Activated CD4-positive, alpha-beta T cell treated with anti-CD3 and anti-CD28 coated beads, Interleukin-2, Interleukin-4, amounts not matched to agents 100 ng/mL and 50 ng/mL, durations not matched to agents 16 hours and 8 hours (primary cell): Measurements from ENCODE around the gene OR12D1.
"Not testable (repeated sequence)": the region's sequence is repeated elsewhere in the genome, so short reads cannot be mapped to it uniquely, and the experiment has no call there.

ENCODE experiments used
- DNase-seq: peaks from one replicate; pipeline ENCODE4 v3.0.0-alpha.2; 2020; ENCODE audit warnings: low spot score

The OR12D1 gene

GRCh38 chr6:29414588-29414987, at the start of gene OR12D1:
OR12D1 (plus strand) TSS chr6:29414928.
- DNase-seq, result no peak

- no peak for DNase-seq
These were observed 46.0 kb upstream of the OR12D1 start, which contains the start of gene OR5V1 for GRCh38 chr6:29368765-29369164. OR5V1 (minus strand) TSS chr6:29368865; CDS start chr6:29356195, 12,670 bp downstream.

GRCh38 chr6:29375191-29375590, 39.5 kb upstream of the OR12D1 start, which contains the start of gene OR12D3:
OR12D3 (minus strand) TSS chr6:29375291; CDS start chr6:29375287, 4 bp downstream.
- DNase-seq, result no peak

DNA sequence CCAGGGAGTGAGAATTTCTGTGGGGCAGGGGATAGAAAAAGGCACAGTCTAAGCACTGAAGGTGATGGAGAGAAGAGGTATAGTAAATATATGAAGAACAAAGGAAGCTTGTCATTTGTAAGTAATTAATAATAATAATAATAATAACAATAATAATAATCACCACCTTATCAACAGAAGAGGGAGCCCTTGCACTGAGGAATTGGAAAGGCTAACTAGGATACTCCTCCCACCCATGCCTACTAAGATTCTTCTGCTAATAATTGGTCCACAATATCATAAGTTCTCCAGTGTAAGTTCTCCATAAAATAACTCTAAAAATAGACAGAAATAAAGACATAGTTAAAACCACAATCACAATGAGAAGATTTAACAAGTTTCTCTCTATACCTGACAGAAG, 38.7 kb upstream of the OR12D1 start:
- DNase-seq, result no peak

GRCh38 chr6:29388533-29388932, 26.2 kb upstream of the OR12D1 start:
- no peak for DNase-seq

DNA sequence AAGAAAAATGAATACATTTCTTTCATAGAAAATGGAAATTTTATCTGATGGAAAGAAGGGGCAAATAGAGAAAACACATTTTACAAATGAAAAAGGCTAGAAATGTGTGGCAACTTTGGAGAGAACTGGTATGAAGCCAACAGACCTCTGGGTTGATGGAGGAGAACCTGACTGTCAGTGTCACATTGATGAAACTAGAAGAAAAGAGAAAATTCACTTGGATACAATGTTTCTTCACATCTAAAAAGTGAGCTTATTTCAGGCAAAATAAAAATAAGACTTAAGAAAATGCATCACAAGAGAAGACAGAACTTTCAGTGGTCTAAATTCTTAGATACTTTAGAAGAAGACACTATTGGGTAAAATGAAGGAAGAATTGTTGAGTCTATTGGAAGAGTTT, 19.4 kb upstream of the OR12D1 start, which contains the start of gene OR12D2:
TSS of gene OR12D2 (plus strand) at position 301 of the 400 bp plus-strand sequence. CDS start 1,069 bp downstream, outside the sequence.
- no peak for DNase-seq

- no peak for DNase-seq
These were observed 15.2 kb upstream of the OR12D1 start for GRCh38 chr6:29399525-29399924.

GRCh38 chr6:29403801-29404200, 10.9 kb upstream of the OR12D1 start:
- no peak for DNase-seq

DNA sequence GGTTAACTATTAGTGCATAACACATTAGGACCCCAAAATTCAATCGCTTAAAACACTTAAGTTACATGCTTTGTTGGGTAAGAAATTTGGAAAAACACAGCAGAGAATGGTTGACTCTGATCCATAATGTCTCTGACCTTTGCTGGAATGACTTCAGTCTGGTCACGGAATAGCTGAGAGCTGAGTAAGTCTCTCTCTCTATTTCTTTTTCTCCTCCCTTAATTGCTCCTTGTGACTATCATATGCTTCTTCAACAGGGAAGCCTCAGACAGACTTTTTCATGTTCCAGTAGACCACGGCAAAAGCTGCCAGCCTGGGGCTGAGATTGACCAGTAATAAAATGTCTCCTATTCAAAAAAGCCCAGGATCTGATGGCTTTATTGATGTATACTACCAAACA, 4.8 kb downstream of the OR12D1 start:
- DNase-seq, result no peak

- no peak for DNase-seq
These were observed 9.4 kb downstream of the OR12D1 start for GRCh38 chr6:29424168-29424567.

DNA sequence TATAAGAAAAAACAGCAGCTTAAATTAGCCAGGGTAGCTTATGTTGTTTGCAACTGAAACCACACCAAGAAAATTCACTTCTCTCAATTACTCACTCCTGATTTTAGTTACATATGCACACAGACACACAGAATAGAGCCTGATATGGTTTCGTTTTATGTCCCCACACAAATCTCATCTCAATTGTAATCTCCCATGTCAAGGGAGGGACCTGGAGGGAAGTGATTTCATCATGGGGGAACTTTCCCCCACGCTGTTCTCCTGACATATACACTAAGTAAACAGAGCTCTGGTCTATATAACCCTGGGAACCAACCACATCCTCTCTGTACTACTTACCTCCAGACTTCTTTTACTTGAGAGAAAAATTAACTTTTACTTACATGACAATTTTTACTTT, 9.8 kb downstream of the OR12D1 start:
- DNase-seq, result peak; percentile 19

DNA sequence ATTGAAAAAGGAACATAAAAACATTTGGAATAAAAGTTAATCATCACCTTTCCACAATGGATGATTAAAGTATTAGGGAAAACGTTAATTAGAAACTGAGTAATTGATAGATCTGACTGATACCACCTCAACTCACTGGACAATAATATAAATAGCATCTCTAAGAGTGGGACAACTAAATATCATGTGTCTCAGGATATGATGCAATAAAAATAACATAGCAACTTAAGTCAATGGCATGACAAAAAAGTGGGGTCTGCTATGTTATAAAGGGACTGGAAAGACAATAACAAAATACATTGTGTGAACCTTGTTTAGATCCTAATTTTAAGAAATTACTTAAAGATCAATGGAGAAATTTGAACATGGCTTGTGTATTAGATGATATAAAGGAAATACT, 10.3 kb downstream of the OR12D1 start:
- DNase-seq, result no peak

DNA sequence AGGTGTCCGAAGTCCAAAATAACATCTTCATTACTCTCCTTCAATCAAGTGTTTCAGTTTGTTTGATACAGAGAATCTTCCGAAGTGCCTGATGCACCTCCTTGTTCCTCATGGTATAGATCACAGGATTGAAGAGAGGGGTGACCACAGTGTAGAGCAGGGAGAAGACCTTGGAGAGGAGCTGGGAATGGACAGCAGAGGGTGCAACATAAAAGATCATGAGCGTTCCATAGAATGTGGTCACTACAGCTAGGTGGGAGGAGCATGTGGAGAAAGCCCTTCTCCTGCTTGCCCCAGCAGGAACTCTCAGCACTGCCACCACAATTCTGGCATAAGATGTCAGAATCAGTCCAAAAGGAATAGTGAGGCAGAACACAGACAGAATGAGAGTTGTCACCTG, 11.9 kb downstream of the OR12D1 start:
- no peak for DNase-seq

DNA sequence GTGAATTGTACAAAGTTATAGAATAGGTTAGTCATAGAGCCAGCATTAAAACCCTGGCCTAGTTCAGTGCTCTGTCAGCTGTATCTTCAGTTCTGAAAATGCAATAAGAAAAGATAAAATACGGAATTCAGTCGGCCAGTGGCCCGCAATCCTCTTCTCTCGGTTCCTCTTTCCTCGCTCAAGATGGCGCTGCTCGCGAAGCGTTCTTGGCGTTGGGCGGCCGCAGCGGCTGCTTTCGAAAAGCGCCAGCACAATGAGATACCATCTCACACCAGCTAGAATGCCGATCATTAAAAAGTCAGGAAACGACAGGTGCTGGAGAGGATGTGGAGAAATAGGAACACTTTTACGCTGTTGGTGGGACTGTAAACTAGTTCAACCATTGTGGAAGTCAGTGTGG, 22.0 kb downstream of the OR12D1 start:
- not testable (repeated sequence) for DNase-seq

DNA sequence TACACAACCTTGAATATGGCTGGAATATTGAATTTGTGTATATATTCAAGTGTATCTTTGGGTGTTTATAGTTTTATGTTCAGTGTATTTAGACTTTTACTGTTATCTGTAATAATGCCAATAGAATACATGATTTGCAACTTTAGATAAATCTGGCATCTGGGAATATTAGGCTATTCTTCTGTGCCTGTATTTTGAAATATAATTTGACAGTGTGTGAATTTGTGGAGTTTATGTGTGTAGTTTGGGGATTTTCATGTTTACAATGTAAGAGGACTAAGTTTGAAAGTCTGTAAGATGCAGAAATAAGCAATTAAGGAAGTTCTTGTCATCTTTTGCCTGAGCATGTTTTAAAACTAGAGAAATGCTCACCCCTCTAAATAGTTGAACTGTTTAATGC, 24.3 kb downstream of the OR12D1 start, which contains the start of gene OR10C1:
TSS of gene OR10C1 (plus strand) at position 301 of the 400 bp plus-strand sequence. CDS start 710 bp downstream, outside the sequence.
- DNase-seq, result no peak

DNA sequence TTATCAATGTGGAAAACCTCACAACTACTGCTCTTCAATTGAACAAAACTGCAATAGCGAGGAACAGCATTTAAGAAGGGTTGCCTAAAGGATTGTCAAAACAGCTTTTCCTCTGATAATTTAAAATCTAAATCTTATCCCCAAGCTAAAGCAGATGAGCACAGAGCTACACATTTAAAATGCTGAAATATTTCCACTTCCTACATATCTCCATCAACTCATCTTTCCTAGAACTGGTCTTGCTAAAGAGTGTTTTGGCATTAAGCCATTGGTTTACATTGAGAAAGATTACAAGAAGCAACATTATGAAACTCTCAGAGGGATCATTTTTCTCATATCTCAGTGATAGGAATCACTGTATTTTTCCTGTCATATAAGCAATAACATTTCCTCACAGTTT, 28.0 kb downstream of the OR12D1 start:
- no peak for DNase-seq

GRCh38 chr6:29444031-29444430, 29.3 kb downstream of the OR12D1 start:
- not testable (repeated sequence) for DNase-seq

GRCh38 chr6:29447670-29448069, 32.9 kb downstream of the OR12D1 start:
- DNase-seq, result no peak

- DNase-seq, result peak; percentile 3
These were observed 36.9 kb downstream of the OR12D1 start for GRCh38 chr6:29451471-29452193.

GRCh38 chr6:29456971-29457370, 42.2 kb downstream of the OR12D1 start, which contains the start of the genes OR11A1 and OR2H1:
OR11A1 (minus strand) TSS chr6:29457071; CDS start chr6:29427641, 29,430 bp downstream.
OR2H1 (plus strand) TSS chr6:29457155; CDS start chr6:29461770, 4,615 bp downstream.
- DNase-seq, result no peak

DNA sequence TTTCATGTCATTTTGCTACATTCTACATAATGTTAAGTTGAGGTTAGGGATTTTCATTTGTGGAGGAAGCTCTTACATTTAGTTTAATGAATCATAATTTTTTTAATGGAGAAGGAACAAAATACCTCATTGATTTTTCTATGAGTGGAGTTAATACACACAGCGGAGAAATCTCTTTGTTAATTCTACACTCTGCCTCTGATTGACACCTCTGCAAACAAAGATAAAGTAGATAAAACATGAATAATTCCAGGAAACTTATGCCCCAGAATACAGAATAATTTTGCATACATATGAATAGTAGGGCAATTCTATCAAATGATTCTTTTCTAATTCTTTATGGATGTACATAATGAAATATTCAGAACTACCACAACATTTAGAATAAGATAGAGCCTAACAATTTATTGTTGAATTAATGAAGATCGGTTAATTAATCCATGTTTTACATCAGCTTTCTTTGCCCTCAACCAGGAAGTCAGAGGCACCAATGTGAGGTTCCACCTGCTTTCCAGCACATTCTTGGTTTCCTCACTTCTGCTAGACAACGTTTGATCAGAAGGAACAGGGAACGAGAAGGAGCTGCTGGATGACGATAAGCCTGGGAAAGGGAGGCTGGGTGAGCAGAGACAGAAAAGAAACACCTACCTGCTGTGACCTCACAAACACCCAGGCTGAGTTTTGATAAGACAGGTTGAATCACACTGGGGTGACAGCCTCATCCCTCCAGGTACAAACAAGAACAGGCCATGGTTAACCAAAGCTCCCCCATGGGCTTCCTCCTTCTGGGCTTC, 46.5 kb downstream of the OR12D1 start:
- DNase-seq, result no peak

DNA sequence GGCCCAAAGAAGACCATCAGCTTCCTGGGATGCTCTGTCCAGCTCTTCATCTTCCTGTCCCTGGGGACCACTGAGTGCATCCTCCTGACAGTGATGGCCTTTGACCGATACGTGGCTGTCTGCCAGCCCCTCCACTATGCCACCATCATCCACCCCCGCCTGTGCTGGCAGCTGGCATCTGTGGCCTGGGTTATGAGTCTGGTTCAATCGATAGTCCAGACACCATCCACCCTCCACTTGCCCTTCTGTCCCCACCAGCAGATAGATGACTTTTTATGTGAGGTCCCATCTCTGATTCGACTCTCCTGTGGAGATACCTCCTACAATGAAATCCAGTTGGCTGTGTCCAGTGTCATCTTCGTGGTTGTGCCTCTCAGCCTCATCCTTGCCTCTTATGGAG, 47.3 kb downstream of the OR12D1 start:
- no peak for DNase-seq

GRCh38 chr6:29465279-29465678, 50.6 kb downstream of the OR12D1 start:
- DNase-seq, result no peak
